A673 (cell line): ENCODE measurements around the gene SNAP47. TPM values are rescaled to one million over a fixed set of nuclear protein-coding genes. Genes with fewer than 3 reads are reported as not detected.

Source experiments
- BruUV-seq: library from RNA; stranded (reverse); fragments of 400-500 nt; replicated peaks from 2 replicates; lab custom pipeline; 2021; lab: Mats Ljungman, UMichigan
- CTCF ChIA-PET: fragments of 300-600 bp; sonication (Branson Sonifier 250); formaldehyde crosslinking; loops from one replicate; lab custom pipeline; 2022; ENCODE audit warnings: antibody characterized with exemption; lab: Charles Lee
- POLR2A ChIA-PET: fragments of 300-600 bp; sonication (Branson Sonifier 250); formaldehyde crosslinking; loops from one replicate; lab custom pipeline; 2022; ENCODE audit warnings: antibody characterized with exemption; ENCODE audit not compliant: low non-redundant PET; lab: Charles Lee
- DNase-seq: peaks from one replicate; pipeline ENCODE4 v3.0.0-alpha.2; 2015; ENCODE audit warnings: low spot score
- H3K27ac ChIP-seq: fragments of 200-600 bp; sonication (generic); 2 replicates; pipeline ENCODE4 v1.5.1; 2016; ENCODE audit warnings: mixed run types, low read depth, mild to moderate bottlenecking, mixed read lengths, antibody characterized with exemption, low read length; ENCODE audit not compliant: poor library complexity, severe bottlenecking
- H3K27me3 ChIP-seq: fragments of 200-600 bp; sonication (generic); replicated peaks from 2 replicates; pipeline ENCODE4 v1.6.1; 2017; ENCODE audit warnings: mixed run types, low read depth, mild to moderate bottlenecking, mixed read lengths, antibody characterized with exemption, low read length; ENCODE audit not compliant: insufficient read depth, poor library complexity
- H3K36me3 ChIP-seq: fragments of 200-600 bp; sonication (generic); 2 replicates; pipeline ENCODE4 v1.6.1; 2016; ENCODE audit warnings: mixed run types, mild to moderate bottlenecking, mixed read lengths, antibody characterized with exemption, low read length; ENCODE audit not compliant: insufficient read depth, poor library complexity, severe bottlenecking
- H3K4me1 ChIP-seq: fragments of 200-600 bp; sonication (generic); 2 replicates; pipeline ENCODE4 v1.6.1; 2017; ENCODE audit warnings: mixed run types, mild to moderate bottlenecking, mixed read lengths, antibody characterized with exemption, low read length; ENCODE audit not compliant: insufficient read depth, poor library complexity, severe bottlenecking
- H3K4me3 ChIP-seq: fragments of 200-600 bp; sonication (generic); 2 replicates; pipeline ENCODE4 v1.5.1; 2016; ENCODE audit warnings: low read depth, mixed run types, mild to moderate bottlenecking, mixed read lengths, low read length; ENCODE audit not compliant: poor library complexity, severe bottlenecking
- H3K9me3 ChIP-seq: fragments of 200-600 bp; sonication (generic); 2 replicates; pipeline ENCODE4 v1.6.1; 2016; ENCODE audit warnings: mixed run types, low read depth, mild to moderate bottlenecking, mixed read lengths, antibody characterized with exemption, low read length; ENCODE audit not compliant: poor library complexity, severe bottlenecking
- EZH2 ChIP-seq: fragments of 200-600 bp; sonication (generic); IDR thresholded peaks from 2 replicates; pipeline ENCODE4 v1.6.1; 2017; ENCODE audit warnings: borderline replicate concordance, low read depth, mild to moderate bottlenecking, mixed read lengths, antibody characterized with exemption, low read length; ENCODE audit not compliant: poor library complexity, severe bottlenecking
- intact Hi-C: fragments of 100-400 bp; cut with micrococcal nuclease; formaldehyde crosslinking; loops from one replicate; pipeline ENCODE4 v1.10.0; 2022; ENCODE audit not compliant: unreplicated experiment
- total RNA-seq: library from RNA; stranded (reverse); gene quantifications from 2 replicates; pipeline ENCODE4 v1.2.3, GENCODE V29; 2021
- TF ChIP-seq, protein P1 (sequence below): fragments of 300-800, 200-600 bp; sonication (generic); conservative IDR thresholded peaks from 2 replicates; pipeline ENCODE4 v1.5.1; 2017; ENCODE audit warnings: low read depth, mild to moderate bottlenecking, antibody characterized with exemption, low read length, moderate library complexity, mixed read lengths

SNAP47 gene
- total RNA-seq, 1 experiment from 2014 or later = 36.4 TPM

DNA sequence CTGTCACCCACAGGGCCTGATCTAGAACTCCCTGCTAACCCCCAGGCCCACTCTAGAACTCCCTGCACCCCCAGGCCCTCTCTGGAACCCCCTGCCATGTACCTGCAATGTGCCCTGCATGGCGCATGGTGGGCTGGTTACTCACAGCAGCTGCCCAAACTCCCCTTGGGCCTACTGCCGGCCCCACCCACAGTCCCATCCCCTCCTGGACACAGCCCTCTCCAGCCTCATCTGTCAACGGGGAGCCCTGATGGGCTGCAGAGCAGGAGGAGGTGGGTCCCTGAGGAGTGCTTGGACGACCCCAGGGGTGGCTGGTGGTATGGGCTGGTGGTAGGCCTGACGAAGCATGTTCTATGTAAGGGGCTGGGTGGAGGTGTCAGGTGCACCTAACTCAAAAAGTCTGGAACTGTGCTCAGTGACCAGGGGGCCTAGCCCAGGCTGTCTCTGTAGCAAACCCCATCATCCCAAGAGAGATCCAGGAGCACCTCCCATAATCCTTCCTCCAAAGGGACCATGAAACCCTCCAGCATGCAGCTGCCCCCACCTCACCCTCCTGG is 61.2 kb downstream of the SNAP47 start:
- TF ChIP-seq, protein P1, sequence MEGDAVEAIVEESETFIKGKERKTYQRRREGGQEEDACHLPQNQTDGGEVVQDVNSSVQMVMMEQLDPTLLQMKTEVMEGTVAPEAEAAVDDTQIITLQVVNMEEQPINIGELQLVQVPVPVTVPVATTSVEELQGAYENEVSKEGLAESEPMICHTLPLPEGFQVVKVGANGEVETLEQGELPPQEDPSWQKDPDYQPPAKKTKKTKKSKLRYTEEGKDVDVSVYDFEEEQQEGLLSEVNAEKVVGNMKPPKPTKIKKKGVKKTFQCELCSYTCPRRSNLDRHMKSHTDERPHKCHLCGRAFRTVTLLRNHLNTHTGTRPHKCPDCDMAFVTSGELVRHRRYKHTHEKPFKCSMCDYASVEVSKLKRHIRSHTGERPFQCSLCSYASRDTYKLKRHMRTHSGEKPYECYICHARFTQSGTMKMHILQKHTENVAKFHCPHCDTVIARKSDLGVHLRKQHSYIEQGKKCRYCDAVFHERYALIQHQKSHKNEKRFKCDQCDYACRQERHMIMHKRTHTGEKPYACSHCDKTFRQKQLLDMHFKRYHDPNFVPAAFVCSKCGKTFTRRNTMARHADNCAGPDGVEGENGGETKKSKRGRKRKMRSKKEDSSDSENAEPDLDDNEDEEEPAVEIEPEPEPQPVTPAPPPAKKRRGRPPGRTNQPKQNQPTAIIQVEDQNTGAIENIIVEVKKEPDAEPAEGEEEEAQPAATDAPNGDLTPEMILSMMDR = no peak
- TF ChIP-seq EZH2 = no peak
- intact Hi-C loops = no loop called here
- no peak for DNase-seq
- POLR2A ChIA-PET = no interaction called here
- Histone ChIP-seq H3K36me3 (no peaks in the 10 kb centered on the region), H3K9me3 (no peaks in the 10 kb centered on the region), H3K4me1 (peaks cover 21% of the 10 kb centered on the region), H3K27me3 (no peaks in the 10 kb centered on the region), H3K27ac (no peak overlapping the region), H3K4me3 (no peak overlapping the region)
- no TSS peak for BruUV-seq
- CTCF ChIA-PET = no interaction called here

DNA sequence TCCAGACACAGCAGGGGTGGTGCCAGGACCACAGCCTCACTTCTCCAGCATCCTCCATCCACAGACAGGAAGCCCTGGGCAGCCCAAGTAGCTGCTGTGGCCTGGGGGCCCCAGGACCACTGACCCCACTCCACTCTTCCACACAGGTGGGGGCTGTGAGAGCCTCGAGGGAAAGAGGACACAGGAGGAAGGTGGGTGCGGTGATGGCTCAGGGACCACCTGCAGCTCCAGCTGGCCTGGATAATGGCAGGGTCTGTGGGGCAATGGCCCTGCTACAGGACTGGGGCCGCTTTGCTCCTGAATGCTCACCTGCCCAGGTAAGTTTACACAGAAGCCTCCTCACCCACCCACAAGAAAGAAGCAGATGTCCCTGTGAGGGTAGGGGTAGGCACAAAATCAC is 61.9 kb downstream of the SNAP47 start:
- no peaks in the 10 kb centered on the region for H3K36me3 ChIP-seq
- ChIA-PET POLR2A (no interaction called here), CTCF (no interaction called here)
- TF ChIP-seq, protein P1 = no peak
- no peak for TF ChIP-seq EZH2
- intact Hi-C loops = no loop called here
- H3K27ac ChIP-seq = no peak overlapping the region
- peaks cover 21% of the 10 kb centered on the region for H3K4me1 ChIP-seq
- H3K4me3 ChIP-seq = no peak overlapping the region
- H3K9me3 ChIP-seq = no peaks in the 10 kb centered on the region
- H3K27me3 ChIP-seq = no peaks in the 10 kb centered on the region
- no TSS peak for BruUV-seq
- no peak for DNase-seq

DNA sequence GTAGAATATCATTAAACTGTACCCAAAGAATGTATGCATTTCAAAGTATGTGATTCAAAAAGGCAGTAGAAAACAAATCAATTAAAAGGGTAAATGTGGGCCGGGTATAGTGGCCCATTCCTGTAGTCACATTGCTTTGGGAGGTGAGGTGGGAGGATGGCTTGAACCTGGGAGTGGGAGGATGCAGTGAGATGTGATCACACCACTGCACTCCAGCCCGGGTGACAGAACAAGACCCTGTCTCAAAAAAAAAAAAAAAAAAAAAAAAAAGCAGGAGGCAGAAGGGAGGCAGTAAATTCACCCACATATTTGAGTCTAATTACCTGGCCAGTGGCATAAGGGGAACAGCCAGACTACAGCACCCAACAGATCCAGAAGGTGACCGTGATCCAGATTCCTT is 62.4 kb downstream of the SNAP47 start:
- Histone ChIP-seq H3K27ac (no peak overlapping the region), H3K27me3 (no peaks in the 10 kb centered on the region), H3K9me3 (no peaks in the 10 kb centered on the region), H3K4me3 (no peak overlapping the region), H3K4me1 (peaks cover 21% of the 10 kb centered on the region), H3K36me3 (no peaks in the 10 kb centered on the region)
- no TSS peak for BruUV-seq
- TF ChIP-seq, protein P1 = no peak
- no peak for TF ChIP-seq EZH2
- intact Hi-C loops = no loop called here
- CTCF ChIA-PET = no interaction called here
- no peak for DNase-seq
- POLR2A ChIA-PET = interaction anchor here (0.5 kb wide), 1 partner anchor 18 kb away, joined by 5 read pairs; the partner anchor contains the start of gene PRSS38
